Stimulated activated CD8-positive, alpha-beta memory T cell treated with anti-CD3 and anti-CD28 coated beads, Interleukin-15, amount 100 ng/mL, for 48 hours (primary cell): ENCODE data around the gene VPS13A.
"Not testable (repeated sequence)": the region's sequence is repeated elsewhere in the genome, so short reads cannot be mapped to it uniquely, and the experiment has no call there.

Source experiments
- DNase-seq, 2 donors: peaks; one replicate each; pipeline ENCODE4 v3.0.0-alpha.2; 2020; ENCODE audit warnings: low read depth in 2 of 2

The VPS13A gene

DNA sequence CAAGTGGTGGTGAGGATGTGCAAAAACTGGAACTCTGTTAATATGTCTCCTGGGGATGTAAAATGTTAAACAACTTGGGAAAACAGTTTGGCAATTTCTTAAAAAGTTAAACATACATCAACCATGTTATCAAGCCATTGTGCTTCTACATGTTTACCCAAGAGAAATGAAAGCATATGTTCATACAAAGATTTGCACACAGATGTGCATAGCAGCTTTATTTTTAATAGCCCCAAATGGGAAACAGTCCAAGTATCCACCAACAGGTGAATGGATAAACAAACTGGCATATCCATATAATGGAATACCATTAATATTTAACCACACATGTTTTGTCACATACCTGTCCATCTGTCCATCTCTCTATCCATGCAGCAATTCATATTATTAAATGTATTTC, 6.2 kb downstream of the VPS13A start:
- no peak for DNase-seq

DNA sequence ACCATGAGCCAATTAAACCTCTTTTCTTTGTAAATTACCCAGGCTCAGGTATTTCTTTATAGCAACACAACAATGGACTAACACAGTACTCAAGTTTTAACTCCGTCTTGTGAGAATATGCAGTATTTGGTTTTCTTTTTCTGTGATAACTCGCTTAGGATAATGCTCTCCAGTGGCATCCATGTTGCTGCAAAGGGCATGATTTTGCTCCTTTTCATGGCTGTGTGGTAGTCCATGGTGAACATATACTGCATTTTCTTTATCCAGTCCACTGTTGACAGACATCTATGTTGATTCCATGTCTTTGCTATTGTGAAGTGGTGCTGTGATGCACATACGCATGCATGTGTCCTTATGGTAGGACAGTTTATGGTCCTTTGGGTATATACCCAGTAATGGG, 10.9 kb downstream of the VPS13A start:
- DNase-seq: no peak

DNA sequence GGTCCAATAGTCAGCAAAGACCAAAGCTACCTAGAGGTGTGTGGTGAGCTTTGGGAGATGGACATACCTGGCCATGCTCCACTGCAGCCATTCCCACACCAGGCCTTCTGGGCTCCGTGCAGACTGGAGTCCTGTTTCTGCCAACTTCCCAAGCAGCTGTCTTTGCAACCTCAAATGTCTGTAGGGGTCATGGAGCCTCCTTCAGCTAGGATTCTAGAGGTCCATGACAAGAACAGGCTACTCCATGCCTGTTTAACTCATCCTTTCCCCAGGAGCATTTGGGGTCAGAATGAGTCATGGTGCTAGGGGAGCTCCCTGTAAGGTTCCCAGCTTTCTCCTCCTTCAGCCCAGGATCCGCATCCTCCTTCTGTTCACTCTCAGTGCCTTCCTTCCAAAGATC, 17.1 kb downstream of the VPS13A start:
- DNase-seq: no peak

DNA sequence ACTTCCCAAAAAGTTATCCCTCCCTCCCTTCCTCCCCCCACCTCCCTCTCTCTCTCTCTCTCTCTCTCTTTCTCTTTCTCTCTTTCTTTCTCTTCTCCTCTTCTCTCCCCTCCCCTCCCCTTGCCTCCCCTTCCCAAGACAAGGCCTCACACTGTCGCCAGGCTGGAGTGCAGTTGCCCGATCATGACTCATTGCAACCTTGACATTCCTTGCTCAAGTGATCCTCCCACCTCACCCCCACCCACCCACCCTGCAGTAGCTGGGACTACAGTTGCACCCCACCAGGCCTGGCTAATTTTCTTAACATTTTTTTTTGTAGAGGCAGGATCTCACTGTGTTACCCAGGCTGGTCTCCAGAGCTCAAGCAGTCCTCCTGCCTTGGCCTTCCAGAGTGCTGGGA, 32.8 kb downstream of the VPS13A start:
- DNase-seq: no peak

DNA sequence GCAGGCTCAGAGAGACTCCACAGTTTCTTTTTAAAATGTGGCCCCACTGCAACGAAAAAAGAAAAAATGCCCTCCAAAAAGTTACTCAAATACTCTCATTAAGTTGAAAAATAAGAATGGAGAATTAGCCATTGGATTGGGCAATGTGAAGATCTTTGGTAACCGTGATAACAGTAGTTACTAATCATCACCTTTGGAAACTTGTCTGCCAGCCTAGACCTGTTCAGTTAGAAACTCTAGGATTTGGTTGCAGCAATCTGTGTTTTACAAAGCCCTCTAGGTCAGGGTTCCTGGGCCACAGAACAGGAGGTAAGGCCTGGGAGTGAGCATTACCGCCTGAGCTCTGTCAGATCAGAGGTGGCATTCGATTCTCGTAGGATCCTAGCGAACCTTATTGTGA, 34.2 kb downstream of the VPS13A start:
- DNase-seq: no peak

DNA sequence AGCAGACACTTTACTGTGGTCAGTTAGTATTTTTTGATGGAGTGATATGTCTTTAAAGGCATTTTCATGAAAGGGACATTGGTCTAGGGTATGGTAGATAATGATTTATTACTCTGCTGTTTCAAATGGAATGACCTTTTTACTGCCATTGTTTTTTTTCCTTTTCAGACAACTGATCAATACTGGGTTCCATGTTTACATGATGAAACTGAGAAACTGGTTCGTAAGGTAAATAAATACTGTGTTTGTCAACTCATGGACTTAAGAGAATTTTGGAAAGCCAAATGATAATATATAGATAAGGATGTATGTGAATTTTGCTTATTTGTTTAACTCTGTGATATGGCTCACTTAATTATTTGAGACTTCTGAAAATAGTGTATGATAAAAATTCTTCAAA, 35.5 kb downstream of the VPS13A start:
- no peak for DNase-seq

DNA sequence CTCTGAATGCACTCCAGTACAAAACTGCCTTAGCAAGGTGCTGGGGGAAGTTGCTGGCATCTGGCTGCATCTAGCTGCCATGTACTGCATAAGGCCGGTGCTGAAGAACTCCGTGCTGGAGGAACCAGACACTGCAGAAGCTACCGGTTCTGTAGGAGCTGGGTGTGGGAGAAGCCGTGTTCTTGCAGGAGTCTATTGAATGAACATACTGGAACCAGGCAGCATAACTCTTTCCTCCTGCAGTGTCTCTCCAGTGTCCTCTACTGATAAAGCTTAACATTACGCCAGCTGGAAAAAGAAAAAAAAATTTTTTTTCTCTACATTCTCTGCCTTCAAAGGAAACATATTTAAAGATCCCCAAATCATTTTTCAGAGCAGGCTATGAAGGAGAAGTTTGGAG, 38.5 kb downstream of the VPS13A start:
- DNase-seq: no peak

DNA sequence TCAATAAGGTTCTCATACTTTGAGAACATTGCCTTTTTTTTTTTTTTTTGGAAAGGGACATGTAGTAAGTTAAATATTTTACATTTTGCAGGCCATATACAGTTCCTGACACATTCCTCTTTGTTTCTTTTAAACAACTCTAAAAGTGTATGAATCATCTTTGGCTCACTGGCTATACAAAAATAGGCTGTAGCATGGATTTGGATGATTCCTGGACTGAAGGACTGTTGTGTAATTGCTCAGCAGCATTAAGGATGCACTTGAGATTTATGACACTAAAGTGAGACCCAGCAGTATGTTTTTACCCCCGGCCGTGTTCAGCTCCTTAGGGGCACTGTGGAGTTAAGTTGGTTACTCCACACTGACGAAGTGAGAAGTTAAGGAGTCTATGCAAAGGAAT, 41.3 kb downstream of the VPS13A start:
- no peak for DNase-seq

DNA sequence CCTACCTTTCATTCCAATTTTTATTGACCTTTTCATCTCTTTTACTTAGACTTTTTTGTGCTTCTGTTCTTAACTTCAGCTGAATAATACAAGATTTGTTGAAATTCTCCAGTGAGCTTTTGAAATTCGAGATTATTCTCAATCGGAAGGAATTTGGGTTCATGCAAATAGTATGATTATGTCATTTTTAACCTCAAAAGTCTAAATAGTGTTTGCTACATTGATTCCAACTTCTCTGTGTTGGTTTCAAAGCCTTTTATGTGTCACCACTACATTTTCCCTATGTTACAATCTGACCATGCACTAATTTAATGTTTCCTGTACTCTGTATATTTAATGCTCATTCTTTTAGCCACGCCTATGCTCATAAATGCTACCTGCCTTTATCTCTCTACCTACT, 44.1 kb downstream of the VPS13A start:
- DNase-seq: no peak

DNA sequence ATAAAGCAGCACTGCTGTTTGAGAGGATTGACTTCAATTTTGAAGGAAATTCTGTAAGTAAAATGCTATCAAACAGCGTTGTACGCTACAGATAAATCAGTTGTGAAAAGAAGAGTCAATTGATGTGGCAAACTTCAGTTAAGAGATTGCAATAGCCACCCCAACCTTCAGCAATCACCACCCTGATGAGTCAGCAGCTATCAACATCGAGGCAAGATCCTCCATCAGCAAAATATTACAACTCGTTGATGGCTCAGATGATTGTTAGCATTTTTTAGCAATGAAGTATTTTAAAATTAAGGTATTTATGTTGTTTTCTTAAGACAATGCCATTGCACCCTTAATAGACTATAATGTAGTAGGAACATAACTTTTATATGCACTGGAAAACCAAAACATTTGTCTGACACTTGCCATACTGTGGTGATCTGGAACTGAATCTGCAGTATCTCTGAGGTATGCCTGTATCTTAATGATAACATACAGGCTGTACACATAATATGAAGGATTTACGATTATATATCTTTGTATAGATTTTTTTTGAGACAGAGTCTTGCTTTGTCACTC, 47.5 kb downstream of the VPS13A start:
- DNase-seq: no peak

DNA sequence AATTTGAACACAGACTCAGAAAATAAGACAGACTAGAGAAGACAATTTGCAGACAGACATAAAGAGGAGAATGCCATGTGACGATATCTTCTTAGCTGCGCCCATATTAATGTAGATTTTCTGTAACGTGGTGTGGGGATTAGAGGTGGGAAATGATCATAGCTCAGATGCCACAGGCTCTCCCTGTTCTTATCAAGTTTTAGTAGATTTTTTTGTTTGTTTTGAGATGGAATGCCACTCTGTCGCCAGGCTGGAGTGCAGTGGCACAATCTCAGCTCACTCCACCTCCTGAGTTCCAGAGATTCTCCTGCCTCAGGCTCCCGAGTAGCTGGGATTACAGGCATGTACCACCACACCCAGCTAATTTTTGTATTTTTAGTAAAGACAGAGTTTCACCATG, 59.4 kb downstream of the VPS13A start:
- no peak for DNase-seq

DNA sequence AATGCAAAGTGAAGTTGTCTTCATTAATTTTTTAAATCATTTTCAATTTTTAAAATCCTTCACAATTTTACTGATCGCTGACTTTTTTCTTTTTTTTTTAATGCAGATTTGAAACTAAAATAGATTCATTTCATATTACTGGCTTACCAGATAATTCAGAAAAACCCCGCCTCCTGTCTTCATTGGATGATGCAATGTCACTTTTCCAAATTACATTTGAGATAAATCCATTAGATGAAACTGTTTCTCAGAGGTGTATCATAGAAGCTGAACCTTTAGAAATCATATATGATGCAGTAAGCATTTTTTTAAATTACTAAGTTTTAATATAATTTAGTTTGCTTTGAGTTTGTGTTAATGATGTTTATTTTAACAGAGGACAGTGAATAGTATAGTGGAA, 60.6 kb downstream of the VPS13A start:
- DNase-seq: no peak

DNA sequence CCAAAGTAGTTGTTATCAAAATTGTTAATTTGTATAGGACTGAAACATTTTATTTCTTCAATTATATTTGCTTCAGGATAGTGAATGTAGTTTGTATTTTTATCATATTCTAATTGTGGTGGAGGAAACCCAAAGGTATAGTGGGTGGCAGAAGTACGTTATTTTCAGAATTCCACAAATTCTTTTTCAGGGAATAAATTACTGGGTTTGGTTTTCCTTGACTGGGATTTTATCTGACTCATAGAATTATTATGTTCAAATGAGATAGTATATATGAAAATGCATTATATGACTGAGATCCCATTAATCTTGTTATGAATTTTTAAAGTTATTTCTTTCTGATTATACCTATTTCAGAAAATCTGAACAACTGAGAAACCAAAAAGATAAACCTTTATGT, 73.7 kb downstream of the VPS13A start:
- DNase-seq: no peak

DNA sequence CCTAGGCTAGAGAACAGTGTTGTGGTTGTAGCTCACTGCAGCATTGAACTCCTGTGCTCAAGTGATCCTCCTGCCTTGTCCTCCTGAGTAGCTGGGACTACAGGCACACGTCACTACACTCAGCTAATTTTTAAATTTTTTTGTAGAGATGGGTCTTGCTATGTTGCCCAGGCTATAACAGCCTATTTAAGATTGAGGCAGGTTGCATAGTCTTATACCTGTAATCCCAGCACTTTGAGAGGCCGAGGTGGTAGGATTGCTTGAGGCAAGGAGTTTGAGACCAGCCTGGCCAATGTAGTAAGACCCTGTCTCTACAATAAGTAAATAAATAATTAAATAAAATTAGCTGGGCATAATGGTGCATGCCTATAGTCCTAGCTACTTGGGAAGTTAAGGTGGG, 79.9 kb downstream of the VPS13A start:
- no peak for DNase-seq

DNA sequence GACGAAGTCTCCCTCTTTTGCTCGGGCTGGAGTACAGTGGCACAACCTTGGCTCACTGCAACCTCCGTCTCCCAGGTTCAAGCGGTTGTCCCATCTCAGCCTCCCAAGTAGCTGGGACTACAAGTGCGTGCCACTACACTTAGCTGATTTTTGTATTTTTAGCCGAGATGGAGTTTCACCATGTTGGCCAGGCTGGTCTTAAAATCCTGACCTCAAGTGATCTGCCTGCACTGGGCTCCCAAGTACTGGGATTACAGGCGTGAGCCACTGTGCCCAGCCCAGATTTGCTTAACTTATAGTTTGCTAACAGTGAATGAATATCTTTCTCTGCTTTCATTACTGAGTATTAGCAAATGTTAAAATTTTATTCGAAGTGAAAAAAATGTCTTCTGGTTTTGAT, 84.3 kb downstream of the VPS13A start:
- no peak for DNase-seq

DNA sequence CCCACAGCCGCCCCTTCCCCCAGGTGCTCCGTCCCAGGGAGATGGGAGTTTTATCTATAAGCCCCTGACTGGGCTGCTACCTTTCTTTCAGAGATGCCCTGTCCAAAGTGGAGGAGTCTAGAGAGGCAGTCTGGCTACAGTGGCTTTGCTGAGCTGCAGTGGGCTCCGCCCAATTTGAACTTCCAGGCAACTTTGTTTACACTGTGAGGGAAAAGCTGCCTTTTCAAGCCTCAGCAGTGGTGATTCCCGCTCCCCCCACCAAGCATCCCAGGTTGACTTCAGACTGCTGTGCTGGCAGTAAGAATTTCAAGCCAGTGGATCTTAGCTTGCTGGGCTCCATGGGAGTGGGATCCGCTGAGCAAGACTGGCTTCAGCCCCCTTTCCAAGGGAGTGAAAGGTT, 90.4 kb downstream of the VPS13A start:
- DNase-seq: not testable (repeated sequence)

DNA sequence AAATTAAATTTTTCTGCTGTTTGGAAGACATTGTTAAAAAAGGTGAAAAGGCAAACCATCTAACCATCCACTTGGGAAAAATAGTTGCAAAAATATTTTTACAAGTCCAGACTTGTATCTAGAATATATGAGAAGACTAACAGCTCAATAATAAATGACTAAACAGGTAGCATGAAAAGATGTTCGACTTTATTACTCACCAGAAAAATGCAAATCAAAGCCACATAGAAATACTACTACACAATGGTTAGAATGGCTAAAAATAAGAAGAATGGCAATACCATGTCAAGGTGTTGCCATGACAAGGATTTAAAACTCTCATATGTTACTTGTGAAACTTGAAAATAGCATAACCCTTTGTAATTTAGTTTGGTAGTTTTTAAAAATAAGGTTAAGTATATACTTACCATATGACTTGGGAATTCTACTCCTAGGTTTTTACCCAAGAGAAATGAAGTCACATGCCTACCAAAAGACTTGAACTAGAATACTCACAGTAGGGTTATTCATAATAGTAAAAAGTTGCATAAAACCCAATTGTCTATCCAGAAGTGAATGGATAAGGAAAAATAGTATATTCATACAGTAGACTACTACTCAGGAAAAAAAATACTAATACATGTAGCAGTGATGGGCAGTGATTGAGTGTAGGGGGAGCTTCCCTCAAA, 93.8 kb downstream of the VPS13A start:
- no peak for DNase-seq

DNA sequence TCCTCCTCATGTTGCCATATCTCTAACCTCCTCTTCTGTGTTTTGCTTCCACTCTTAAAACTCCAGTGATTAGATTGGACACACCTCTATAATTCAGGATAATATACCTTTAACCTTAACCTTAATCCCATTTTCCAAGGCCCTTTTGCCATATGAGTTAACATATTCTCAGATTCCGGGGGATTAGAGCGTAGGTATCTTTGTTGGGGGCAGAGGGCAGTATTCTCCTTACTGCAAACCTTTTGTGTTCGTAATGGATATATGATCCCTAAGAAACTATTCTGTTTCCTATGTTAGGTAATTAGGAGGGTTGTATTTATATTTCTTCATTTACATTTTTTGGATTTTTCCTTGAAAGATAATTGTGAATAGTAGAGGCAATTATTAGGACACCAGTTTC, 99.5 kb downstream of the VPS13A start:
- DNase-seq: no peak

DNA sequence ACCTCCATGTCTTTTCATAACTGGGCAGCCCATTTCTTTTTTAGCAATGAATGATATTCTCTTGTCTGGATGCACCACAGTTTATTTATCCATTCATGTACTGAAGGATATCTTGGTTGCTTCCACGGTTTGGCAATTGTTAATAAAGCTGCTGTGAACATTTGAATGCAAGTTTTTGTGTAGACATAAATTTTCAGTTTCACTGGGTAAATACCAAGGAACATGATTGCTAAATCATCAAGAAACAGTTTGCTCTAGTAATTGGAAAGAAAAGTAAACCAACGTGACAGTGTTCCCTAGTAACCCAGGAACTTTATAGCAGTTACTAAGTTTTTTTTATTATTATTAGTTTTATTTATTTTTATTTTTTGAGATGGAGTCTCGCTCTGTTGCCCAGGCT, 100.4 kb downstream of the VPS13A start:
- no peak for DNase-seq

DNA sequence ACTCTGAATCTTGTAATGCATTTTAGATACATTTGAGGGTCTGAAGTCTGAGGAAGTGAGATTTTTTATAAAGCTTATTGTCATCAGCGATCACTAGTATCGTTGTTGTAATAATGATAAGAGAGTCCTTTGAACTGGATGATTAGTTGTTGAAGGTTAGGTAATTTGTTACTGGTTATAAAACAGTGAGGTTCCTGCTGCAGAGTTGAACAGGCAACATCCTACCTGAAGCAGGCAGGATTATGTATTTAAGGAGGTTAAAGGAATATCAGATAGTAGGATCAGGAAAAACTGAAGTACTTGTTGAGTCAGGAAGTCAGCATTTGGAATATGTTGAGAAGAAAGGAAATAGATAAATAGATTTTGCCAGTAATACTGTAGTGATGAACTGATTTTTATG, 106.7 kb downstream of the VPS13A start:
- no peak for DNase-seq

DNA sequence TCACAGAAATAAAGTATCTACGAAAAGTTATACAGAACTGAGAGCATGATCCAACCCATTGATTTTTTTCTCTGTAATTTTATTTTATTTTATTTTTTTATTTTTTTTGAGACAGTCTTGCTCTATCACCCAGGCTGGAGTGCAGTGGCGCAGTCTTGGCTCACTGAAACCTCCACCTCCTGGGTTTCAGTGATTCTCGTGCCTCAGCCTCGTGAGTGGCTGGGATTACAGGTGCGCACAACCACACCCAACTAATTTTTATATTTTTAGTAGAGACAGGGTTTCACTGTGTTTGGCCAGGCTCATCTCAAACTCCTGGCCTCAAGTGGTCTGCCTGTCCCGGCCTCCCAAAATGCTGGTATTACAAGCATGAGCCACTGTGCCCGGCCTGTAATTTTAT, 107.3 kb downstream of the VPS13A start:
- no peak for DNase-seq

DNA sequence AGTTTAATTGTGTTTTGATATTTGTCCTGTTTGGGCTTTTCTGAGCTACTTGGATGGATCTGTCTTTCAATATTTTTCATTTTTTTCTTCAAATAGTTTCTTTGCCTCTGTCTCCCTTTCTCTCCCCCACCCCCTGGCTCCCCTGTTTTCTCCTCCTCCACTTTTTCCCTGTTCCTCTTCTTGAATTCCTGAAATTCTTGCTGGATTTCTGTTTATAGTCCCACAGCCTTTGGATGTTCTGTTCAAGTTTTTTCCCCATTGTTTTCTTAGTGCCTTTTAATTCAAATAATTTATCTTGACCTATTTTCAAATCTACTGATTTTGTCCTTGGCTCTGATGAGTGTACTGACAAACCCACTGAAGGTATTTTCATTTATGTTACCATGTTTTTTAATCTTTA, 113.0 kb downstream of the VPS13A start:
- no peak for DNase-seq

DNA sequence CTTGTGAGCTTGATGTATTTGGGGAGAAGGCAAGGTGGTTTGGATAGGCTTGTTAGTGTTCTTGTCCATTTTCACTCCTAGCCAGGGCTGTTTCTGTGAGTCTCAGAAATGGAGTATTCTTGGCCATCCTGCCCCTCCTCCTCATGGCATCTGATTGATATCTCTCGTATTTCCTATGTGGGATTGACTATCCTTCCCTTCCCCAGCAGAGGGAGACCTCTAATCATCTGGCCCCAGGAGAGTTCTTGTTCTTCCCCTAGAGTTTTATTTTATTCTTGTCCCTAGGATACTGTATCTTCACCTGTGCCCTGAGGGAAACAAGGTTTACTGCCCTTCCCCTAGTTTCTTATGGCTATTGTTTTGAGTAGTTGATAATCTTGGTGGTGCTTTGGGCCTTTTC, 114.4 kb downstream of the VPS13A start:
- DNase-seq: no peak

DNA sequence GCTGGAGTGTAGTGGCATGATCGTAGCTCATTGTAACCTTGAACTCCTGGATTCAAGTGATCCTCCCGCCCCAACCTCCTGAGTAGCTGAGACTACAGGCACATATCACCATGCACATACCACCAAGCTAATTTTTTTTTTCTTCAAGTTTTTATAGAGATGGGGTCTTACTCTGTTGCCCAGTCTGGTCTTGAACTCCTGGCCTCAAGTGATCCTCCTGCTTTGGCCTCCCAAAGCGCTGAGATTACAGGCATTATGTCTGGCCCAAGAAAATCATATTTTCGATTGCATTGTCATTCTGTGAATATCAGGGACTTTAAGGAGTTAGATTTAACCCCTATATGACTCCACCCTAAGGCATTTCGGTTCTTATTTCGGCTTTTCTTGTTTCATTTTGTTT, 116.6 kb downstream of the VPS13A start:
- no peak for DNase-seq
